ELR (cell line): Measurements from ENCODE around the gene E2F7.
"Not testable (repeated sequence)": the region's sequence is repeated elsewhere in the genome, so short reads cannot be mapped to it uniquely, and the experiment has no call there.

Source experiments
- DNase-seq: peaks from one replicate; pipeline ENCODE4 v3.0.0-alpha.2; 2015; ENCODE audit warnings: low read depth

E2F7 gene, protein sequence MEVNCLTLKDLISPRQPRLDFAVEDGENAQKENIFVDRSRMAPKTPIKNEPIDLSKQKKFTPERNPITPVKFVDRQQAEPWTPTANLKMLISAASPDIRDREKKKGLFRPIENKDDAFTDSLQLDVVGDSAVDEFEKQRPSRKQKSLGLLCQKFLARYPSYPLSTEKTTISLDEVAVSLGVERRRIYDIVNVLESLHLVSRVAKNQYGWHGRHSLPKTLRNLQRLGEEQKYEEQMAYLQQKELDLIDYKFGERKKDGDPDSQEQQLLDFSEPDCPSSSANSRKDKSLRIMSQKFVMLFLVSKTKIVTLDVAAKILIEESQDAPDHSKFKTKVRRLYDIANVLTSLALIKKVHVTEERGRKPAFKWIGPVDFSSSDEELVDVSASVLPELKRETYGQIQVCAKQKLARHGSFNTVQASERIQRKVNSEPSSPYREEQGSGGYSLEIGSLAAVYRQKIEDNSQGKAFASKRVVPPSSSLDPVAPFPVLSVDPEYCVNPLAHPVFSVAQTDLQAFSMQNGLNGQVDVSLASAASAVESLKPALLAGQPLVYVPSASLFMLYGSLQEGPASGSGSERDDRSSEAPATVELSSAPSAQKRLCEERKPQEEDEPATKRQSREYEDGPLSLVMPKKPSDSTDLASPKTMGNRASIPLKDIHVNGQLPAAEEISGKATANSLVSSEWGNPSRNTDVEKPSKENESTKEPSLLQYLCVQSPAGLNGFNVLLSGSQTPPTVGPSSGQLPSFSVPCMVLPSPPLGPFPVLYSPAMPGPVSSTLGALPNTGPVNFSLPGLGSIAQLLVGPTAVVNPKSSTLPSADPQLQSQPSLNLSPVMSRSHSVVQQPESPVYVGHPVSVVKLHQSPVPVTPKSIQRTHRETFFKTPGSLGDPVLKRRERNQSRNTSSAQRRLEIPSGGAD

DNA sequence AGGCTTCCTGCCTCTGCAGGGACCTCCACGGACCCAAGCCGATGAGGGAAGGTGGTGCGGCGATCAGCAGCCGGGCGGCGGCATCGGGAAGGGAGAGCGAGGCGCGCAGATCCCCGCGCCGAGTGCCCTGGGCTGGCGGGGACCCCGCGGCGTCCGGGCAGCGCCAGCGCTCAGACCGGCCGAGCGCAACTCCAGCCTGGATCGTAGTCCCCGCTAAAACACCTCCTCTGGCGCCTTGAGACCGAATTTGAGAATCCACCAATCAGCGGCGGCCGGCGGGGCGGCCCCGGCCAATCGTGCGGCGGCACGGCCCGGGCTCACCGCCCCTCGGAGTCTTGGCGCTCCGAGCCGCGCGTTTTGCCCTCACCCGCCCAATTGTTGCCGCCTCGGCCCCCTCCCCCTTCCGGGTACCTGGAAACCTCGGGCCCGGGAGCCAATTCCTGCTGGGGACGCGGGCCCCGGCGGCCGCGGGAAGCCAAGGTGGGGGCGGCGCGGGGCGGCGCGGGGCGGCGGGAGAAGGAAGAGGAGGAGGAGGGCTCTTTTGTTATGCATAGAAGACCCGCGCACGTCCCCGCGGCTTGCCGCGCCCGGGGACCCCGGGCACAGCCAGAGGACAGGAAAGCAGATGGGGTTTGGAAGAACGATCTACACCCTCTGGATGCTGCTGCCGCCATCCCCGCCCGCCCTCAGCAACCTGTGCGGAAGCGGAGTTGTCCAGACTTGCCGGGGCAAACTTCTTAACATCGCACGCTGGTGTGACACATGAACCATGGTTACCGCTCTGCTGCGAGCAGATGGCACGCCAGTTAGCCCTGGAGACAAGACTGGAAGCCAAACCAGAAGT lies at the start of gene E2F7:
Gene E2F7 (minus strand): TSS at position 209 of the 844 bp plus-strand sequence. CDS start 934 bp downstream, outside the sequence.
- peak; percentile 94 for DNase-seq

DNA sequence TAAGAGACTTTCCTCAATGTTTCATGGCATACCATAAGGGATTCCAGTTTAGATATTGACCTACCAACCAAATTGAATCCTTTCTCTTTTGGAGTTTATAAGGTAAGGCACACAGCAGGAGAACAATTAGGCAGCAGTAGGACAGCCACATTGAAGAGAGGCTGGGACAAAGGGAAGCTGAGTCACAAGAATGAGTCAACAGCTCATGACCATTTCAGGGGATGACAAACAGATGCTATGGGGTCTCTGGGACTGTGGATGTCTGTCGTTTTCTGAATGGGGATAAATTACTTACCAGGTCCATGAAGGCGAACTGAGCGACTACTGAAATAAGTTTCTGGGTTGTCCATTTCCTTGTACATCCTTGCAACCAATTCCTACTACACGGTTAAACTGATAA lies 48.6 kb upstream of the E2F7 start:
- peak; percentile 82 for DNase-seq

DNA sequence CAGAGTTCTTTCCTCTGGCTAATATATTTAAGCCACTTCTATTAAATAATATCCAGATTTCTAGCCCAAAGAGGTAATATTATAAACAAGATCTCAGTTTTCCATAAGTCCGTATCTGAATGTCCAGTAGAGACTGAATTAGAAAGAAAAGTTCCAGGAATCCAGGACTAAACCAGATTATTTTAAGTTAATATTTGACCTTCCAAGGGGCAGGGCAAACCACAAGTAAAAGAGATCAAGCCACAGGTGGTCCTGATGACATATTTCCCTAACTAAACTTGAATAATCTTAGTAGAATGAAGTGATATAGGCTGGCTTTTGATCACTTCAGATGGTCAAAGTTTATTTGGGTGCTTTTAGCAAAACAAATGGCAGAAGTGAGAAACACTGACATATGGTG lies 43.3 kb upstream of the E2F7 start:
- DNase-seq: no peak

DNA sequence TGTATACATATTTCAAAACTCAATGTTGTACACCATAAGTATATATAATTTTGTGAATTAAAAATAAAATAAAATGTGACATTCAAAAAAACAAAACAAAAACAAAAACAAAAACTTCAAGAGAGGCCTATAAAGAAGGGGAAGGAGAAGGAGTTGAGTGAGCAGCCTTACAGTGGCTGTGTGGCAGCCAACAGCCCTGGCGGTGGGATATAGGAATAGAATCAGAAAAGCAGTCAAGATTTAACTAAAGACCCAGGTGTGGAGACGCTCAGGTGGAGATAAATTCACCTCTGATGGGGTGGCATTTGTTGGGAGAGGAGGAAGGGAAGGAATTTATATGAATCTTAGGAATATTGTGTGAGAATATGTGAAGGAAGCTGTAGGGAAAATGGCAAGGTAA lies 41.8 kb upstream of the E2F7 start:
- no peak for DNase-seq

DNA sequence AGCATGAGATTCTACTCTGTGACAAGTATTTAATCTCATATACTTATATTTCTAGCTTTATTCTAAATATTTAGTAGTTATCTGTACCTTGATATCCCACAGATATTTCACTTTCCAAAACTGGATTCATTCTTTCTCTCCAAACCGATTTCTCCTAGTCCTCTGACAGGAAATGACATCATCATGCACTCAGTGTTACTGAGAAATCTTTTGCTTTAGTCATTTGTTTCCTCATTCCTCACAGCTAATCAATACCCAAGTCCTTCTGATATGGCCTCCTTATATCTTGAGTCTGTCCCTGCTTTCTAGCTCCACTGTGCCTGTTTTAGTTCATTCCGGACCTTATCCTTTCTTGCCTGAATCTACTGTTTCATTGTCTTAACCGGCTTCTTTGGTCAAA lies 39.4 kb upstream of the E2F7 start:
- DNase-seq: peak; percentile 91

DNA sequence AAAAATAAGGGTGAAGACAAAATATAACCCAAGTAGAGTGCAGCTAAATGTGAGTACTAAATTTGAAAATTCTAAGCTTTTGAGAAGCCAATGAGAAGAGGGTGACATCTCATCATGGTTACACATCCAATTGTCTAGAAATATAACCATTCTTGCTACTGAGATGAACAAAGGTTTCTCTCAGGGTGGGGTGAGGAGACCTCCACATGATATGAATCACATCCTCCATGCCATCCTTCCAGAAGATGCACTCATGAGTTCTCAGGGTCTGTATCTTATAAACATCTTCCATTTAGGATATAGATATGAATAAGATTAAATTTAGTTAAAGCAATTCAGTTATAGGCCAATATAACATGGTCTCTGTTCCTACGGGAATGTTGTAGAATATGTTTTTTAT lies 38.9 kb upstream of the E2F7 start:
- DNase-seq: peak; percentile 85

DNA sequence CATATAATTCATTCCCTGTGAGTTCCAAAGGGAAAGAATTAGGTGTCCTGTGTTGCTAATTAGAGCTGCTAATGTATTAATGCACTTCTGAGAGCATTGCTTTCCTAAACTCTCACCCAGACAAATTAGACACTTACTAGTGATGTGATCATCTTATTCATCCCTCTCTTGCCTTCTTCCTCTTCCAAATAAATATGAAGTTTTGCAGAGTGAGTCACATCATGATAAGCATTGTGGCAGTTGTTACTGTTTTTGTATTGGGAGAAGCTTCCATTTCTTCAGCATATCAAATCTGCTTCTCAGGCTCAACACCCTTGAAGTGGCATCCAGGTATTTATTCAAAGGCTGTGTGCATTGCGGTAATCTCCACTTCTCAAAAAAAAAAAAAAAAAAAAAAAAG lies 37.3 kb upstream of the E2F7 start:
- peak; percentile 92 for DNase-seq

DNA sequence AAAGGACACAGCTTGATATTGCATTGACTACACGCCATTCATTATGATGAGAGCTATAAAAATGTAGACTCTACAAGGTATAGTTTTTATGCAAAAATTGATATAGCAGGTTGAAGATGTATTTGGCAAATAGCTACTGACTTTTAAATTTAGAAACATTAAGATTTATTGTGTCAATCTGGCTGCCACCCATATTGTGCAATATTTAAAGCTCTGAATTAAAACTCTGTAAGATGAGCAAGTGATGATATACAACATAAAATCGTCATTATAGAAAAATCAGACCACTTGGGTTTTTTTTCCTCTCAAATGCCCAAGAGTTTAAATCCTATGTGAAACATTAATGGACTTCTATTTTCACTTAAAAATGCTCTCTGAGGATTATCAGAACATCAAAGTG lies 36.8 kb upstream of the E2F7 start:
- no peak for DNase-seq

DNA sequence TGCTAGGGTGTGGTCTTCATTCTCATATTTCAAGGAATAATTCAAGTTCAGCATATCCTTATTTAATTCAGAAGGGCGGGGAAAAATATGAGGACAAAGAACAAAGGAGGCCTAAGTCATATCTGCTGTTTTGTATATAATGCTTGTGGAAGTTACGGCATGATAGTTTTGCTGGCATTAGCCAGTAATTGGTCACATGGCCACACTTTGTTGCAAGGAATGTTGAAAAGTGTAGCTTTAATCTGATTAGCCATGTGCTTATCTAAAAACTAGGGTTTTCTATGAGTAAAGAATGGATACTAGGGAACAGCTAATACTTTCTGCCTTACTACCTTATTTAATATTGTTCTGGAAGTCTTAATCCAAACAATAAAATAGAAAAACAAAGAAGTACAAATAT lies 34.4 kb upstream of the E2F7 start:
- no peak for DNase-seq

DNA sequence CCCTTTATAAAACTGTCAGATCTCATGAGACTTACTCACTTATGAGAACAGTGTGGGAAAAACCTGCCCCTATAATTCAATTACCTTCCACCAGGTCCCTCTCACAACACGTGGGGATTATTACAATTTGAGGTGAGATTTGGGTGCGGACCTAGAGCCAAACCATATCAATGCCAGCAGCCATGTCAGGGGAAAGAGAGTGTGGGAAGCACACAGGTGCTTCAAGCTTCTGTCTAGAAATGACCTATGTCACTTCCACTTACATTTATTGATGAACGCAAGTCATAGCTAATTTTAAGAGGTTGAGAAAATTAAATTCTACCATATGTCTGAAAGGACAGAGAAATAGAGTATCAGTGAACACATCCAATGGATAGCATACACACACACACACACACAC lies 32.5 kb upstream of the E2F7 start:
- DNase-seq: no peak

DNA sequence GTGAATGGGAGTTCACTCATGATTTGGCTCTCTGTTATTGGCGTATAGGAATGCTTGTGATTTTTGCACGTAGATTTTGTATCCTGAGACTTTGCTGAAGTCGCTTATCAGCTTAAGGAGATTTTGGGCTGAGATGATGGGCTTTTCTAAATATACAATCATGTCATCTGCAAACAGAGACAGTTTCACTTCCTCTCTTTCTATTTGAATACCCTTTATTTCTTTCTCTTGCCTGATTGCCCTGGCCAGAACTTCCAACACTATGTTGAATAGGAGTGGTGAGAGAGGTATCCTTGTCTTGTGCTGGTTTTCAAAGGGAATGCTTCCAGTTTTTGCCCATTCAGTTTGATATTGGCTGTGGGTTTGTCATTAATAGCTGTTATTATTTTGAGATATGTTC lies 26.9 kb upstream of the E2F7 start:
- DNase-seq: not testable (repeated sequence)

DNA sequence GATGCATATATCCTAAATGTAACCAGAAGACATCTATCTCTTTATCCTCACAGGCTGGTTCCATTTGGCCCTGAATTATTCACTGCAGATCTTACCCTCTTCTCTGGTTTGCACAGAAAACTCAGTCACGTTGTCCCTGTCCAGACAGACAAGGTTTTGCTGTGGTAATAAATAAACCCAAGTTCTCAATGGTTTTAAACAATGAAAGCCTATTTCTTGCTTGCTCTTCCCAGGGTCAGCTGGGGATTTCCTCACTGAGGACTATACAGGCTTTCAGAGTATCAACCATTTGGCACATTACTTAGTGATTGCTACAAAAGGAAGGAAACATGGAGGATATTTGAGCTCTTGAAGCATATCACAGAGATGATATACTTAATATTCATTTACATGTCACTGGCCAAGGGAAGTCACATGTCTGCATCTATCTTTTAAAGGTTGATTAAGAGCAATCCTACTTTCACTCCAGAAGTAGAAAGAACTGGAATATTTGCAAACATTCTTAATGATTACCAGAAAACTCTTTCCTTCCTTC lies 24.4 kb upstream of the E2F7 start:
- no peak for DNase-seq

DNA sequence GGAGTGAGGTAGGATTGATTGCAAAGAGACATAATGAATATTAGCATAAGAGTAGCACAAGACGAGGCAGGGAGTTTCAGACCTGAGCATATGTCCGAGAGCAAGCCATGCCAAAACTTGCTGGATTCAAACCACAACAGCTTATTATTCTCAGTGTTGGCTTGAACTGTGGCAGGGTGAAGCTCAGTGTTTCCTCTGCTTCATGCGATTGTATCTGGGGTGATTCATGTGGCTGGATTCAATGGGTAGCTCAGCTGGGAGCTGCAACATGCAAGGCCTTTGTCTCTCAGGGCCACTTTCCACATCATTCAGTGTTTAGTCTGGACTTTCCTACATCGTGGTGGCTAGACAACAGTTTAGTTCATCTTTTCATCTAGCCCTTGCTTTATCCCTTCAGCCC lies 22.1 kb upstream of the E2F7 start:
- peak; percentile 49 for DNase-seq

DNA sequence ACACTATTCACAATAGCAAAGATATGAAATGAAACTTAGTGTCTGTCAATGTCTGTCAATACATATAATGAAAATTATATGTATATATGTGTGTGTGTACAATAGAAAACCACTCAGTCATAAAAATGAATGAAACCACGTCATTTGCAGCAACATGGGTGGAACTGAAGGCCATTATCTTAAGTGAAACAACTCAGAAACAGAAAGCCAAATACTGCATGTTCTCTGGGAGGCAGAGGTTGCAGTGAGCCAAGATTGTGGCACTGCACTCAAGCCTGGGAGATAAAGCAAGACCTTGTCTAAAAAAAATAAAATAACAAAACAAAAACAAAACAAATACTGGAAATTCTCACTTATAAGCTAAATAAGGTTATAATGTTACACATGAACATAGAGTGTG lies 16.7 kb upstream of the E2F7 start:
- DNase-seq: no peak

DNA sequence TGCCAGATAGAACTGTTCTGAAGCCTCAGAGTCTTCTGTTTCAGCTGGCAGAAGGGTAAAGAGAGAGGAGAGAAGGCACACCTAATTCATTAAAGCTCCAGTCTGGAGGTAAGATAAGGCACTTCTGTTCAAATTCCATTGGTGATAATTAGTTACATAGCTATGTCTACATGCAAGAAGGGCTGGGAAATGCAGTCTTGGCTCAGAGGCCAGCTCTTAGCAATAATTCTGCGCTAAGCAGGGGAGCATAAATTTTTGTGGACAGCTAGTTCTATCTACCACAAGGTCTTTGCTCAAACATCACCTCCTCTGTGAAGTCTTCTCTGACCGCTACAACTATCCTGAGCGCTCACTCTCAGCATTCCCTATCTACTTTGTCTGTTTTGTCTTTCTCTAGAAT lies 14.3 kb upstream of the E2F7 start:
- no peak for DNase-seq

DNA sequence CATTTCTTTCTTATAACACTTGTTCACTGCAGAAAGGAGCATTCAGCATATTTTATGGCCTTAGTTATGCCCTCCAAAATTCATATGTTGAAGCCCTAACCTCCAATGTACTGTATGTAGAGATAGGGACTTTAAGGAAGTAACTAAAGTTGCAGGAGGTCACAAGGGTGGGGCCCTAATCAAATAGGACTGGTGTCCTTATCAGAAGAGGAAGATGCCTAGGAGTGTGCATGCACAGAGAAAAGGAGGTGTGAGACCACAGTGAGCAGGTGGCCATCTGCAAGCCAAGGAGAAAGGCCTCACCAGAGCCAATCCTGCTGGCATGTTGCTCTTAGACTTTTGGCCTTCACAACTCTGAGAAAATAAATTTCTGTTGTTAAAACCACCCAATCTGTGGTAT lies 12.9 kb upstream of the E2F7 start:
- DNase-seq: no peak

DNA sequence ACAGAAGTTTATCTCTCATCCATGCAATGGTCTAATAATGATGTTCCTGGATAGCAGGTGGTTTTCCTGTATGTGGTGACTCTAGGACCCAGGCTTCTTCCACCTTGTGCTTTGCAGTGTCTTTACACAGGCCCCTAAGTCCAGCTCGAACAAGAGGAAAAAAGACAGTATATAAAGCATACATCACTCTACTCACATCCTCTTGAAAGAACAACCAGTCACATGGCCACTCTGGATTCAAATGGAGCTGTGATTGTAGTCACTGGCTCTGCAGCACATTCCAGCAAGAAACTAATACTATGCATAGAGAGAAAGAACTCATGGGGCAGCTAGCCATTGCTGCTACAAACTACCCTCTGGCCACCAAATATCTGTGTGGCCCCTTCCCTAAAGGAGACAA lies 11.5 kb upstream of the E2F7 start:
- DNase-seq: no peak

DNA sequence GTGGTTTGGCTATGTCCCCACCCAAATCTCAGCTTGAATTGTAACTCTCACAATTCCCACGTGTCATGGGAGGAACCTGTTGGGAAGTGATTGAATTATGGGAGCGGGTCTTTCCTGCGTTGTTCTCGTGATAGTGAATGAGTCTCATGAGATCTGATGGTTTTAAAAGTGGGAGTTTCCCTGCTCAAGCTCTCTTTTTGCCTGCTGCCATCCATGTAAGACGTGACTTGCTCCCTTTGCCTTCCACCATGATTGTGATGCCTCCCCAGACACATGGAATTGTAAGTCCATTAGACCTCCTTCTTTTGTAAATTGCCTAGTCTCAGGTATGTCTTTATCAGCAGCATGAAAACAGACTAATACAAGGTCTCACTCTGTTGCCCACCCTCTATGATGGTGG lies 8.5 kb upstream of the E2F7 start:
- DNase-seq: not testable (repeated sequence)

DNA sequence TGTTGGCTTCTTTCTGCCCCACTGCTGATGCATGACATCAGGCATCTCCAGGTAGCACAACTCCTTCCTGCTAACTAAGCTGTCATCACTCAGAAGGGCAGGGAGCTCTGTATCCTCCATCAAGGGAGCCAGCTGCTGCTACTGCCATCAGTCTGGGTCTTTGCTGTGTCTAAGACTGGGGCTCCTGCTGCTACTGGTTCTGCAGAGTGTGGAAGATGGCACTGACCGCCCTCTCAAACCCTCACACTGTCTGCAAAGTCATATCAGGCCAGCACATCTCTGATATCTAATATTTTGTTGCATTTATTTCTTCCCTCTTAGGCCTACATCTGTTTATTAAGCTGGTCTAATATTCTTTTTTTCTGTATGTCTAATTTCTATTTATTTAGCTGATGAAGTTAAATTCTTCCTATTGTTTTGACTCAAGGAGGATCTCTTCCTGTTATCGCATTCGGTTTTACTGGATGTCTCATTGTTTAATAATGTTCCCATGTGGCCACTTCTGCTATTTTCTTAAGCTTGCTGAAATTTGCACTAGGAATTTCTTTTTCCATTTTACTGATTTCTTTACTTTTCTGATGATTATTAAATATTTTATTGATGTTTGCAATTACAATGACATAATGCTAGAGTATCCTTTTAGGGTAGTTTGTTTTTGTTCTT lies 7.6 kb upstream of the E2F7 start:
- DNase-seq: peak; percentile 31

DNA sequence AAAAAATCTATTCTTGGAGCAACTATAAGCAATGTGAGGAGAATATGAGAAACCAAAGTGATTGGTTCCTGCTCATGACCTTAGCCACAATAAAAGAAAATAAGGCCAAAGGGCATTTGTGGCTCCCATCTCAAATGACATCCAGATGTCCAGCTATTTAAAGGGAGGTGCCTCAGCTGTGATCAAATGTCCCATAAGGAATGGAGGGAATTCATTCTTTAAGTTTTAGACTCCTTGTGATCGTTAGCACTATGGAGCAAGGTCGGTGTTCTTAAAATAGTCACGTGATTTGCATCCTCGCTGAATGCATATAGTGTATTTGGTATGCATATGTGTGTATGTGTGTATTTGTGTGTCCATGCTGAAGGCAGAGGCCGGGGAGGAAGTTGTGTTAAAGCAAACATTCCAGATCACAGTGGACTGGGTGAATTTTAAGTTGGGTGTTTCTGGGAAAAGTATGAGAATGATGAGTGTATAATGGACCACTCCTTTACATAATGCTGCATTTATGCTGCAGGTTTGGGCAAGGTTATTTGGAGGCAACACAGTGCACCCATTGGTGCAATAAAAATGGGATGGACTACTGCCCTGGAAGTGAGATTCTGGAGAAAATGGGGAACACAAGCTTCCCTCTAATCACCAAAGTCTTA lies 5.6 kb upstream of the E2F7 start:
- no peak for DNase-seq

DNA sequence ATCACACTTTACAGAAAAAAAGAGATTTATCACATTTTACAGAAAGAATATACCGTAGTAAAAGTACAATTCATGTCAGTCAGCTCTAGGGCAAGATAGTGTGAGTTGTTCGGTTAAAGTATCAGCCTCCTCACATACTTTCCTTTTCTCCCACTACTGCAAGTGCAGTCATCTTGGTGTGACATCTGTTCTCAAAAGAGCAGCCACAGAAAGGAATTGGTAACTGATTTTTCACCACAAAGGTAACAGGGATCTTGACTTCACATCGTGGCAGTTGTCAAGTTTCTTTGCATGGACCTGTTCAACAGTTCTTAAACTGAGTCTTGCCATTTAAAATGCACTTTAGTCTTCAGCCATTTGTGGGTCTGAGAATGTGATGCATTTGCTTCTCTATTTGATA lies 5.0 kb upstream of the E2F7 start:
- DNase-seq: no peak
